Measurements from ENCODE around the gene FNBP1L. TPM values are rescaled to one million over a fixed set of nuclear protein-coding genes. Genes with fewer than 3 reads are reported as not detected.

Gene FNBP1L
- polyA plus RNA-seq (2013, experiment 1 of 2; ENCODE audit: insufficient read length) = 37.2 TPM
- polyA plus RNA-seq (2013, experiment 2 of 2; ENCODE audit: insufficient read length) = 41.5 TPM

DNA sequence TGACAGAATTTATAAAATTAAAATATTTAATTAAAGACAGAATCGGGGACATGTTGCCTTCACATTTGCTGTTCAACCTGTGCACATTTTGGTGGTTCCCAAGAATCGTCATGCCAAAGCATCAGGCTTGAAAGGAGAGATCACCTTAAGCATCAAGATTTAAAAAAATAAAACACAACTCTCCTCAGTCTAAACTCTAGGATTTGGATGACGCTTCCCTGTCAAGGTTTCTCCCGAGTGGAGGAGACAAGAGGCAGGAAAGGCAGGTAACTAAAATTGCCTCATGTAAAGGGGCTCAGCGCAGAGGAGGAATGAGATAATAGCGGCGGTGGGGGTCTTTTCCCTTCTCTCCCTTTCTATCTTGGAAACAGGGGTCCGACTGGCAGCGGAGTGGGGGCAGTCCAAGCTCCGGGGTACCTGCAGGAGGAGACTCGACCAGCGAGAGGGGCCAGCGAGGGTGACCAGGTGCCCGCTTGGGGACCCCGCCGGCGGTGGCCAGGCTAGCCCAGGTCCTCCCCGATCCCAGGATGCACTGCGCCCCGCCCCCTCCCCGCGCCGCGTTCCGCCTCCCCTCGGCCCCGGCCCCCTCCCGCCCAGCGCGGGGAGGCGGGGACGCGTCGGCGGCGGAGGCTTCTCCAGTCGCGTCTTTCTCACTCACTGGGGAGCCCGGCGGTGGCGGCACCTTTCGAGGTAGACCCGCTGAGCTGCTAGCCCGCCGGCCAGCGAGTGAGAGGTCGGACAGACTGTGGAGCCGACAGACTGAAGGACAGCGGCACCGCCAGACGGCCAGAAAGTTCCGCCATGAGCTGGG, at the start of gene FNBP1L:
FNBP1L (plus strand) TSS at position 638 of the 811 bp plus-strand sequence; CDS start at position 802, 164 bp downstream.
- DNase-seq = peak; percentile 78

- DNase-seq = no peak
Observed at GRCh38 chr1:93399781-93400180, 48.1 kb upstream of the FNBP1L start.

DNA sequence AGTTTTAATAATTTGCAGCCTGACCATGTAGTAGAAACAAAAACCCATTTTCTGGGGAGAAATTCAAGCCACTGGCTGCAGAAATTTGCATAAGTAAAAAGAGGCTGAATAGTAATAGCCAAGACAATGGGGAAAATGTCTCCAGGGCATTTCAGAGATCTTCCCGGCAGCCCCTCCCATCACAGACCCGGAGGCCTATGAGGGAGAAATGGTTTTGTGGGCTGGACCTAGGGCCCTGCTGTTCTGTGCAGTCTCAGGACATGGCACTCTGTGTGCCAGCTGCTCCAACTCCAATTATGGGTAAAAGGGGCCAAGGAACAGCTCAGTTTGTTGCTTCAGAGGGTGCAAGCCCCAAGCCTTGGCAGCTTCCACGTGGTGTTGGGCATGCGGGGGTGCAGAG, 39.7 kb upstream of the FNBP1L start:
- no peak for DNase-seq

GRCh38 chr1:93411000-93411399, 36.9 kb upstream of the FNBP1L start:
- DNase-seq = no peak

DNA sequence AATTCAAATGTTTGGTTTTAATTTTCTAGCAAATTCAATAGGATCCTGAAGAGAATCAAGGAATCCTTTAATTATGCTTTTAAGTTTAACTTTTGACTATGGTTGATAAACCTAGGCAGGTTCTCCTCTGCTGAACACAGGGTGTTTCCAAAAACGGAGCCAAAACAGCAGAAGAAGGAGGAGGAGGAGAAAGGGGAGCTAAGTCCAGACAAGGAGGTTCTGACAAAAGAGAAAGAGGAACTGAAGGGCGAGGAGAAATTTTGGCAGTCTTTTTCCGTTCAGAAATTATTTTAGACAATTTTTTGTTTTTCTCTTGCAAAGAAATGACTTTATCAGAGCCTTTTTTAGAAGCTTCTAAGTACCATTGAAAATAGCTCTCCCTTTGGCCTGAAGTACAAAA, 33.2 kb upstream of the FNBP1L start:
- DNase-seq = no peak

- DNase-seq = no peak
Observed at GRCh38 chr1:93415296-93415695, 32.6 kb upstream of the FNBP1L start.

DNA sequence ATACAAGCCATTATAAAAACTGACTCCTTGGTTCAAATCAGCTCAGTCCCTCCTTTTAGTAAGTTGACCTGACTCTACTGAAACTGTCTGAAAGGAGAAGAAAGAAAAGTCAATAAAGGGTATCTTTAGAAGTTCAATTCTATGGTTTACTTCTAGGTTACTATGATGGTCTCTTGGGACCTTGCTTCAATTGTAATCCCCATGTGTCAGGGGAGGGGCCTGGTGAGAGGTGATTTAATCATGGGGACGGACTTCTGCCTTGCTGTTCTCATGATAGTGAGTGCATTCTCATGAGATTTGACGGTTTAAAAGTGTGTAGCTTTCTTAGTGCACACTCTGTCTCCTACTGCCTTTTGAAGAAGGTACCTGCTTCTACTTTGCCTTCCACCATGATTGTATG, 31.7 kb upstream of the FNBP1L start:
- DNase-seq = no peak

DNA sequence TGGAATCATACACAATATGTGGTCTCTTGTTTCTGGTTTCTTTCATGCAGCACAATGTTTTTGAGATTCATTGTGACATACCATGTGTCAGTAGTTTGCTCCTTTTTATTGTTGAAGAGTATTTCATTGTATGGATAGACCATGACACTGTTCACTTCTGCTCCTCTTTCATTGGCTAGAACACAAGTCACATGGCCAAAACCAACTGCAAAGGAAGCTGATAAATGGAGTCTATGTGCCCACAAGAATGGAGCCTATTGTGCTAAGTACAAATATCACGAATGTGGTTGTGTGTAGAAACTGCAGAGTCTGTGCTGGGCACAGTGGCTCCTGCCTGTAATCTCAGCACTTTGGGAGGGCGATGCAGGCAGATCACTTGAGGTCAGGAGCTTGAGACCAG, 28.6 kb upstream of the FNBP1L start:
- no peak for DNase-seq

GRCh38 chr1:93420400-93420799, 27.5 kb upstream of the FNBP1L start:
- DNase-seq = no peak

DNA sequence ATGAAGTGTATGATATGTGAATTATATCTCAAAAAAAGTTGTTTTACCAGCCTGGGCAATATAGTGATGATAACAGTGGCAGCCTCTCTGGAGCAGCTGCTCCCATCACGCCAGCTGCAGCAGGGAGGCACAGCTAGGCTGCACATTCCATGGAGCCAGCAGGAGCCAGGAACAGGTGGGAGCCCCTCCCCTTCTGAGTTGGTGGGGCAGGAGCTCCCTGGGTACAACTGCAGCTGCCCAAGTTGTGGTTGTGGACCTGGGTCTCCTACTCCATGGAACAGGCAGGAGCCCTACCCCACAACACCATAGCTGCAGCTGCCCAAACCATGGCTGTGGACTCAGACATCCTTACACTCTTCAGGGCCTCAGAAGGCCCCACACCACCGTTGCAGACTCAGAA, 21.7 kb upstream of the FNBP1L start:
- no peak for DNase-seq

- DNase-seq = no peak
Observed at GRCh38 chr1:93427656-93428055, 20.3 kb upstream of the FNBP1L start.

- DNase-seq = no peak
Observed at GRCh38 chr1:93433407-93433961, 14.4 kb upstream of the FNBP1L start.

- no peak for DNase-seq
Observed at GRCh38 chr1:93434088-93434487, 13.8 kb upstream of the FNBP1L start.

- DNase-seq = no peak
Observed at GRCh38 chr1:93434987-93435386, 12.9 kb upstream of the FNBP1L start.

DNA sequence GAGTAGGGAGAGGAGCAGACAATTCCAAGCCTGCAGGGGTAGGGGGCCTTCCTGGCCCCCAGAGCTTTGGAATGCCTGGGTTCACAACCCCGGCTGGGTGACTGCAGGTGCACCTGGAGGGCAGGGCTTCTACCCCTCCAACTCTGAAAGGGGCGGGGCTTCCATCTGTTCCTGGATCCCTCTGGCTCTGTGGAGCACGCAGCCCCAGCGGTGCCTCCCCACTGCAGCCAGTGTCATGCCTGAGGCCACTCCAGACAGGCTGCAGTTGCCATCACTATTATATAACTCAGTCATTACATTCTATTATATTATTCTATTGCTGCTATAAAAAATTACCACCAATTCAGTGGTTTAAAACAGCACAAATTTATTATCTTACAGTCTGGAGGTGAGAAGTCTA, 12.5 kb upstream of the FNBP1L start:
- no peak for DNase-seq

GRCh38 chr1:93436496-93436895, 11.4 kb upstream of the FNBP1L start:
- DNase-seq = no peak

GRCh38 chr1:93437976-93438605, 9.8 kb upstream of the FNBP1L start:
- peak; percentile 61 for DNase-seq

- peak; percentile 44 for DNase-seq
Observed at GRCh38 chr1:93438716-93439115, 9.2 kb upstream of the FNBP1L start.

GRCh38 chr1:93440272-93440671, 7.6 kb upstream of the FNBP1L start:
- no peak for DNase-seq

- no peak for DNase-seq
Observed at GRCh38 chr1:93440706-93441105, 7.2 kb upstream of the FNBP1L start.

- DNase-seq = no peak
Observed at GRCh38 chr1:93441589-93441988, 6.3 kb upstream of the FNBP1L start.

GRCh38 chr1:93442008-93442666, 5.8 kb upstream of the FNBP1L start:
- peak; percentile 16 for DNase-seq

- no peak for DNase-seq
Observed at GRCh38 chr1:93442741-93443140, 5.2 kb upstream of the FNBP1L start.

Data from fibroblast of skin of scalp (primary cell).